H9 (cell line): ENCODE results near the gene SIGLEC9. TPM values are rescaled to one million over a fixed set of nuclear protein-coding genes. Genes with fewer than 3 reads are reported as not detected.

Experiments used
- DNase-seq: peaks from one replicate; pipeline ENCODE4 v3.0.0-alpha.2; 2017
- H2AFZ ChIP-seq: one replicate; pipeline ENCODE4 v1.6.1; 2013; ENCODE audit warnings: mild to moderate bottlenecking, low read length, control low read depth, moderate library complexity
- H2AK5ac ChIP-seq: 2 replicates; pipeline ENCODE4 v1.6.1; 2013; ENCODE audit warnings: low read length, control low read depth, mixed read lengths; ENCODE audit not compliant: insufficient read length
- H2BK120ac ChIP-seq: one replicate; pipeline ENCODE4 v1.6.1; 2013; ENCODE audit warnings: low read depth, mild to moderate bottlenecking, low read length, control low read depth, inconsistent platforms; ENCODE audit not compliant: poor library complexity, severe bottlenecking
- H2BK12ac ChIP-seq: 2 replicates; pipeline ENCODE4 v1.6.1; 2013; ENCODE audit warnings: low read length, control low read depth, mixed read lengths, low read depth; ENCODE audit not compliant: insufficient read length
- H2BK15ac ChIP-seq: 2 replicates; pipeline ENCODE4 v1.6.1; 2013; ENCODE audit warnings: low read depth, low read length, control low read depth
- H2BK20ac ChIP-seq: one replicate; pipeline ENCODE4 v1.6.1; 2013; ENCODE audit warnings: low read depth, mild to moderate bottlenecking, low read length, control low read depth, inconsistent platforms; ENCODE audit not compliant: poor library complexity, severe bottlenecking
- H2BK5ac ChIP-seq: 2 replicates; pipeline ENCODE4 v1.6.1; 2013; ENCODE audit warnings: low read length, control low read depth, mixed read lengths; ENCODE audit not compliant: insufficient read length
- H3K14ac ChIP-seq: 2 replicates; pipeline ENCODE4 v1.6.1; 2013; ENCODE audit warnings: low read length, control low read depth; ENCODE audit not compliant: insufficient read depth
- H3K18ac ChIP-seq: 2 replicates; pipeline ENCODE4 v1.6.1; 2013; ENCODE audit warnings: low read depth, mild to moderate bottlenecking, mixed read lengths, low read length, control low read depth; ENCODE audit not compliant: insufficient read length
- H3K23ac ChIP-seq: 2 replicates; pipeline ENCODE4 v1.6.1; 2013; ENCODE audit warnings: low read length, control low read depth, mixed read lengths, low read depth; ENCODE audit not compliant: insufficient read length
- H3K23me2 ChIP-seq: 2 replicates; pipeline ENCODE4 v1.6.1; 2013; ENCODE audit warnings: low read depth, mild to moderate bottlenecking, mixed read lengths, low read length, control low read depth; ENCODE audit not compliant: insufficient read length, poor library complexity, severe bottlenecking
- H3K27ac ChIP-seq: 2 replicates; pipeline ENCODE4 v1.5.1; 2013; ENCODE audit warnings: low read length, control low read depth, mixed read lengths, low read depth; ENCODE audit not compliant: insufficient read length
- H3K27me3 ChIP-seq: 2 replicates; pipeline ENCODE4 v1.6.1; 2013; ENCODE audit warnings: low read length, control low read depth, inconsistent platforms; ENCODE audit not compliant: insufficient read depth
- H3K4ac ChIP-seq: 2 replicates; pipeline ENCODE4 v1.6.1; 2013; ENCODE audit warnings: low read depth, mild to moderate bottlenecking, control low read depth, inconsistent platforms, low read length, moderate library complexity
- H3K4me1 ChIP-seq: 2 replicates; pipeline ENCODE4 v1.6.1; 2013; ENCODE audit warnings: low read length, control low read depth, inconsistent platforms; ENCODE audit not compliant: insufficient read depth
- H3K4me2 ChIP-seq: 2 replicates; pipeline ENCODE4 v1.6.1; 2013; ENCODE audit warnings: low read length, control low read depth, mixed read lengths; ENCODE audit not compliant: insufficient read length, insufficient read depth
- H3K56ac ChIP-seq: 2 replicates; pipeline ENCODE4 v1.6.1; 2013; ENCODE audit warnings: low read depth, mild to moderate bottlenecking, mixed read lengths, low read length, control low read depth; ENCODE audit not compliant: insufficient read length
- H3K79me1 ChIP-seq: 2 replicates; pipeline ENCODE4 v1.6.1; 2013; ENCODE audit warnings: low read depth, mild to moderate bottlenecking, moderate library complexity, low read length, control low read depth, inconsistent platforms; ENCODE audit not compliant: insufficient read depth, poor library complexity, severe bottlenecking
- H3K79me2 ChIP-seq: 2 replicates; pipeline ENCODE4 v1.6.1; 2013; ENCODE audit warnings: low read length, control low read depth, inconsistent platforms; ENCODE audit not compliant: insufficient read depth
- H3K9ac ChIP-seq: 2 replicates; pipeline ENCODE4 v1.6.1; 2013; ENCODE audit warnings: low read length, control low read depth, mixed read lengths; ENCODE audit not compliant: insufficient read length; ENCODE audit errors: extremely low read depth
- H3K9me3 ChIP-seq: one replicate; pipeline ENCODE4 v1.6.1; 2013; ENCODE audit warnings: low read depth, low read length, inconsistent platforms; ENCODE audit not compliant: control insufficient read depth
- H3T11ph ChIP-seq: one replicate; pipeline ENCODE4 v1.6.1; 2013; ENCODE audit warnings: mild to moderate bottlenecking, low read length, control low read depth, inconsistent platforms
- H4K20me1 ChIP-seq: one replicate; pipeline ENCODE4 v1.6.1; 2013; ENCODE audit not compliant: control insufficient read depth, insufficient read length, insufficient read depth
- H4K5ac ChIP-seq: 2 replicates; pipeline ENCODE4 v1.6.1; 2013; ENCODE audit warnings: low read depth, mild to moderate bottlenecking, mixed read lengths, low read length, control low read depth; ENCODE audit not compliant: insufficient read length
- H4K8ac ChIP-seq: replicated peaks from 2 replicates; pipeline ENCODE4 v1.6.1; 2013; ENCODE audit warnings: low read length, control low read depth, mixed read lengths, low read depth; ENCODE audit not compliant: insufficient read length
- H4K91ac ChIP-seq: 2 replicates; pipeline ENCODE4 v1.6.1; 2013; ENCODE audit warnings: low read depth, mild to moderate bottlenecking, moderate library complexity, mixed read lengths, low read length, control low read depth; ENCODE audit not compliant: insufficient read length
- H3K27ac Mint-ChIP-seq, 3 experiments: 2 replicates in 2 of 3; 3 replicates in 1 of 3; pipeline ENCODE4 v1.8.0; 2020 to 2021; ENCODE audit warnings: mixed read lengths in 3 of 3, mild to moderate bottlenecking in 1 of 3, moderate library complexity in 1 of 3
- H3K27me3 Mint-ChIP-seq: 2 replicates; pipeline ENCODE4 v1.8.0; 2021; ENCODE audit warnings: low read depth, mild to moderate bottlenecking, moderate library complexity, mixed read lengths
- H3K36me3 Mint-ChIP-seq, 3 experiments: 2 replicates in 2 of 3; 3 replicates in 1 of 3; pipeline ENCODE4 v1.8.0; 2020 to 2021; ENCODE audit warnings: low read depth in 3 of 3, mixed read lengths in 3 of 3; ENCODE audit not compliant: insufficient read depth in 1 of 3
- H3K4me1 Mint-ChIP-seq, 2 experiments: 2 replicates each; pipeline ENCODE4 v1.8.0; 2020; ENCODE audit warnings: mixed read lengths in 2 of 2
- H3K4me3 Mint-ChIP-seq, 2 experiments: 2 replicates in 1 of 2; 3 replicates in 1 of 2; pipeline ENCODE4 v1.8.0; 2020 to 2021; ENCODE audit warnings: mild to moderate bottlenecking in 2 of 2, mixed read lengths in 2 of 2, moderate library complexity in 1 of 2
- H3K9me3 Mint-ChIP-seq, 2 experiments: 2 replicates in 1 of 2; 3 replicates in 1 of 2; pipeline ENCODE4 v1.8.0; 2020; ENCODE audit warnings: mild to moderate bottlenecking in 2 of 2, mixed read lengths in 2 of 2, moderate library complexity in 1 of 2
- WGBS: extraction: QIAGEN DNeasy Blood & Tissue Kit; methylation state at CpG from one replicate; pipeline ENCODE4 v1.1.7; 2013; ENCODE audit warnings: missing lambda C conversion rate, low lambda C conversion rate, mixed read lengths; ENCODE audit not compliant: insufficient read length; ENCODE audit errors: extremely low coverage; 5-methylcytosine and 5-hydroxymethylcytosine counted together
- total RNA-seq: library from RNA; stranded (reverse); gene quantifications from 2 replicates; pipeline ENCODE4 v1.2.1, GENCODE V29; 2021
- TF ChIP-seq, protein P1 (sequence below): fragments of 200-600 bp; sonication (generic); conservative IDR thresholded peaks from 3 replicates; pipeline ENCODE4 v1.8.0; 2021; ENCODE audit warnings: antibody characterized with exemption, mild to moderate bottlenecking

The SIGLEC9 gene
- total RNA-seq, 1 experiment from 2014 or later, result not detected

- Histone ChIP-seq H3K4ac (no peak overlapping the region), H3K9ac (no peak overlapping the region), H3K27me3 (no peaks in the 10 kb centered on the region), H3T11ph (no peak overlapping the region), H3K79me1 (no peaks in the 10 kb centered on the region), H3K9me3 (no peaks in the 10 kb centered on the region), H3K79me2 (no peaks in the 10 kb centered on the region), H4K91ac (no peak overlapping the region), H2BK12ac (no peak overlapping the region), H3K18ac (no peak overlapping the region), H2AFZ (no peak overlapping the region), H3K4me1 (no peaks in the 10 kb centered on the region), H2BK15ac (no peak overlapping the region), H3K14ac (no peak overlapping the region), H3K23ac (no peak overlapping the region), H4K8ac (no peak overlapping the region), H3K23me2 (no peaks in the 10 kb centered on the region), H2AK5ac (no peak overlapping the region), H2BK120ac (no peak overlapping the region), H2BK20ac (no peak overlapping the region), H3K56ac (no peak overlapping the region), H4K20me1 (no peaks in the 10 kb centered on the region), H4K5ac (no peak overlapping the region), H3K4me2 (no peak overlapping the region), H2BK5ac (no peak overlapping the region), H3K27ac (no peak overlapping the region)
- DNase-seq, result no peak
- H3K4me1 Mint-ChIP-seq, result peaks cover 5 to 8% of the 10 kb centered on the region in 2 experiments; a peak in 3 of 4 replicates
- TF ChIP-seq, protein P1, sequence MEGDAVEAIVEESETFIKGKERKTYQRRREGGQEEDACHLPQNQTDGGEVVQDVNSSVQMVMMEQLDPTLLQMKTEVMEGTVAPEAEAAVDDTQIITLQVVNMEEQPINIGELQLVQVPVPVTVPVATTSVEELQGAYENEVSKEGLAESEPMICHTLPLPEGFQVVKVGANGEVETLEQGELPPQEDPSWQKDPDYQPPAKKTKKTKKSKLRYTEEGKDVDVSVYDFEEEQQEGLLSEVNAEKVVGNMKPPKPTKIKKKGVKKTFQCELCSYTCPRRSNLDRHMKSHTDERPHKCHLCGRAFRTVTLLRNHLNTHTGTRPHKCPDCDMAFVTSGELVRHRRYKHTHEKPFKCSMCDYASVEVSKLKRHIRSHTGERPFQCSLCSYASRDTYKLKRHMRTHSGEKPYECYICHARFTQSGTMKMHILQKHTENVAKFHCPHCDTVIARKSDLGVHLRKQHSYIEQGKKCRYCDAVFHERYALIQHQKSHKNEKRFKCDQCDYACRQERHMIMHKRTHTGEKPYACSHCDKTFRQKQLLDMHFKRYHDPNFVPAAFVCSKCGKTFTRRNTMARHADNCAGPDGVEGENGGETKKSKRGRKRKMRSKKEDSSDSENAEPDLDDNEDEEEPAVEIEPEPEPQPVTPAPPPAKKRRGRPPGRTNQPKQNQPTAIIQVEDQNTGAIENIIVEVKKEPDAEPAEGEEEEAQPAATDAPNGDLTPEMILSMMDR, result no peak
- peaks cover 34% of the 10 kb centered on the region for H3K27me3 Mint-ChIP-seq
- no peaks in the 10 kb centered on the region for H3K36me3 Mint-ChIP-seq
- H3K9me3 Mint-ChIP-seq, result no peaks in the 10 kb centered on the region
- no CpG with 5 or more reads among the region's 6 CpGs for WGBS
- H3K4me3 Mint-ChIP-seq, result no peak overlapping the region
- H3K27ac Mint-ChIP-seq, result no peak overlapping the region
Measured at GRCh38 chr19:51119611-51120010, 5.1 kb upstream of the SIGLEC9 start.
